ENCODE measurements around the gene WDR44.

The WDR44 gene

DNA sequence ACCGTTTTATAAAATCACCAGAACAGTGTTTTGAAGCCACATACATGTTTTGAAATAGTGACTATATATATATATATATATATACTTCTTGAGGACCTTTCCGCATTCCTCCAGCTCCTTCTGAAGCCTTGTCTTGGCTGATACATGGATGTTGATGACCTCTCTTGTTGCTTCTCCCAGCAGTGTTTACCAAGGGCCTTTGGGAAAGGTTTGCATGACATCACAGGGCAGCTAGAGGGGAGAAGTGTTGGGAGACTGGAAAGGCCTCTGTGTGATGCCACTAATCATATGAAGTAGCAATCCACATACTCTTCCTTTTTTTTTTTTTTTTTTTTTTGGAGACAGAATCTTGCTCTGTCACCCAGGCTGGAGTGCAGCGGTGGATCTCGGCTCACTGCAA, 22.5 kb downstream of the WDR44 start:
- Histone ChIP-seq H3K4me1 (ENCODE audit: control insufficient read depth, low read length) (no peaks in the 10 kb centered on the region), H3K27me3 (ENCODE audit: control insufficient read depth, low read length) (no peaks in the 10 kb centered on the region), H4K20me1 (ENCODE audit: control insufficient read depth, insufficient read depth, low read depth, low read length) (no peaks in the 10 kb centered on the region), H3K9me2 (replicated peaks; ENCODE audit: control insufficient read depth, low read length) (no peaks in the 10 kb centered on the region), H3K27ac (ENCODE audit: low read depth, low read length) (no peak overlapping the region), H3K4me3 (ENCODE audit: low read length) (no peak overlapping the region), H3K4me2 (ENCODE audit: low read length) (no peak overlapping the region), H3K79me2 (ENCODE audit: control insufficient read depth, low read length) (no peaks in the 10 kb centered on the region), H3K9me3 (ENCODE audit: control insufficient read depth, insufficient read depth, low read length) (no peaks in the 10 kb centered on the region), H3F3A (ENCODE audit: control insufficient read depth, insufficient read depth) (no peaks in the 10 kb centered on the region), H3K36me3 (ENCODE audit: control insufficient read depth, low read length) (no peaks in the 10 kb centered on the region)
- TF ChIP-seq EZH2phosphoT487 (IDR thresholded peaks at IDR 0.05; ENCODE audit: borderline replicate concordance, low read length): no peak
- TF ChIP-seq, protein P1, sequence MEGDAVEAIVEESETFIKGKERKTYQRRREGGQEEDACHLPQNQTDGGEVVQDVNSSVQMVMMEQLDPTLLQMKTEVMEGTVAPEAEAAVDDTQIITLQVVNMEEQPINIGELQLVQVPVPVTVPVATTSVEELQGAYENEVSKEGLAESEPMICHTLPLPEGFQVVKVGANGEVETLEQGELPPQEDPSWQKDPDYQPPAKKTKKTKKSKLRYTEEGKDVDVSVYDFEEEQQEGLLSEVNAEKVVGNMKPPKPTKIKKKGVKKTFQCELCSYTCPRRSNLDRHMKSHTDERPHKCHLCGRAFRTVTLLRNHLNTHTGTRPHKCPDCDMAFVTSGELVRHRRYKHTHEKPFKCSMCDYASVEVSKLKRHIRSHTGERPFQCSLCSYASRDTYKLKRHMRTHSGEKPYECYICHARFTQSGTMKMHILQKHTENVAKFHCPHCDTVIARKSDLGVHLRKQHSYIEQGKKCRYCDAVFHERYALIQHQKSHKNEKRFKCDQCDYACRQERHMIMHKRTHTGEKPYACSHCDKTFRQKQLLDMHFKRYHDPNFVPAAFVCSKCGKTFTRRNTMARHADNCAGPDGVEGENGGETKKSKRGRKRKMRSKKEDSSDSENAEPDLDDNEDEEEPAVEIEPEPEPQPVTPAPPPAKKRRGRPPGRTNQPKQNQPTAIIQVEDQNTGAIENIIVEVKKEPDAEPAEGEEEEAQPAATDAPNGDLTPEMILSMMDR (IDR thresholded peaks at IDR 0.05; ENCODE audit: low read depth, low read length, poor library complexity, severe bottlenecking): no peak

DNA sequence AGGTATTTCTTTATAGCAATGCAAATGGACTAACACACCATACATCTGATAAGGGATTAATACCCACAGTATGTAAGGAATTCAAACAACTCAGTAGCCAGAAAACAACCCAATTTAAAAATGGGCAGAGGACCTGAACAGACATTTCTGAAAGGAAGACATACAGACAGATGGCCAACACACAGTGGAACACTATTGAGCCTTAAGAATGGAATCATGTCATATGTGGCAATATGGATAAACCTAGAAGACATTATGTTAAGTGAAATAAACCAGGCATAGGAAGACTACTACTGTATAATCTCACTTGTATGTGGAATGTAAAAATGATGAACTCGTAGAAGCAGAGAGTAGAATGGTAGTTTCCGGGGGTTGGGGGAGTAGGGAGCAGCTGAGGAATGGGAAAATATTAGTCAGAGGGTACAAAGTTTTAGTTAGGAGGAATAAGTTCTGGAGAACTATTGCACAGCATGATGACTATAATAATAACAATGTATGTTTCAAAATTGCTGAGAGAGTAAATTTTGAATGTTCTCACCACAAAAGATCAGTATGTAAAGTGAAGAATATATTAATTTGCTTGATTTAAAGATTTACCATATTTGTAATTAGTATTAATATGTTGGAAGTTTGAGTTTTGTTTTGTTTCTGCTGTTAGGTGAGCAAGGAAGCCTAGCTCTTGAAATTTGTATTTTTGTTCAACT, 25.2 kb downstream of the WDR44 start:
- H3K36me3 ChIP-seq (ENCODE audit: control insufficient read depth, low read length): no peaks in the 10 kb centered on the region
- no peaks in the 10 kb centered on the region for H3K79me2 ChIP-seq (ENCODE audit: control insufficient read depth, low read length)
- no peak overlapping the region for H3K4me3 ChIP-seq (ENCODE audit: low read length)
- no peak overlapping the region for H3K27ac ChIP-seq (ENCODE audit: low read depth, low read length)
- no peaks in the 10 kb centered on the region for H4K20me1 ChIP-seq (ENCODE audit: control insufficient read depth, insufficient read depth, low read depth, low read length)
- TF ChIP-seq, protein P1 (IDR thresholded peaks at IDR 0.05; ENCODE audit: low read depth, low read length, poor library complexity, severe bottlenecking): no peak
- no peak for TF ChIP-seq EZH2phosphoT487 (IDR thresholded peaks at IDR 0.05; ENCODE audit: borderline replicate concordance, low read length)
- H3K9me2 ChIP-seq (replicated peaks; ENCODE audit: control insufficient read depth, low read length): no peaks in the 10 kb centered on the region
- H3F3A ChIP-seq (ENCODE audit: control insufficient read depth, insufficient read depth): no peaks in the 10 kb centered on the region
- H3K9me3 ChIP-seq (ENCODE audit: control insufficient read depth, insufficient read depth, low read length): no peaks in the 10 kb centered on the region
- no peaks in the 10 kb centered on the region for H3K4me1 ChIP-seq (ENCODE audit: control insufficient read depth, low read length)
- H3K4me2 ChIP-seq (ENCODE audit: low read length): no peak overlapping the region
- no peaks in the 10 kb centered on the region for H3K27me3 ChIP-seq (ENCODE audit: control insufficient read depth, low read length)

DNA sequence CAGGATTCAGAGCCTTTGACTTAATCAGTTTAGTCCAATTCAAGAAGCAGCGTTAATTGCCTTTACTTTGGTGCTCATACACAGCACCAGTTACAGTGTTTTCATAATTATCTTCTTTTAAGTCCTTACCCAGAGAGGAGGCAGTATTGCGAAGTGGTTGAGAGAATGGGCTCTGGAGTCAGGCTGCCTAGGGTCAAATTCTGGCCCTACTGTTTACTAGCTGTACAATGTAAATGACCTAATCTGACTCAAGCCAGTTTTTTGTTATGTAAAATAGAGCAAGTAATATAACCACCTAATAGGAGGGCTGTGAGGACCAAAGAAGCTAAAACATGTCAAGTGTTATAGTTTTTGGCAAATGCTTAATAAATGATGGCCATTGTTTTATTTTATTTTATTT, 27.6 kb downstream of the WDR44 start:
- TF ChIP-seq EZH2phosphoT487 (IDR thresholded peaks at IDR 0.05; ENCODE audit: borderline replicate concordance, low read length): no peak
- TF ChIP-seq, protein P1 (IDR thresholded peaks at IDR 0.05; ENCODE audit: low read depth, low read length, poor library complexity, severe bottlenecking): no peak
- Histone ChIP-seq H3K9me2 (replicated peaks; ENCODE audit: control insufficient read depth, low read length) (no peaks in the 10 kb centered on the region), H3F3A (ENCODE audit: control insufficient read depth, insufficient read depth) (no peaks in the 10 kb centered on the region), H3K9me3 (ENCODE audit: control insufficient read depth, insufficient read depth, low read length) (no peaks in the 10 kb centered on the region), H3K4me2 (ENCODE audit: low read length) (no peak overlapping the region), H4K20me1 (ENCODE audit: control insufficient read depth, insufficient read depth, low read depth, low read length) (no peaks in the 10 kb centered on the region), H3K4me1 (ENCODE audit: control insufficient read depth, low read length) (no peaks in the 10 kb centered on the region), H3K36me3 (ENCODE audit: control insufficient read depth, low read length) (no peaks in the 10 kb centered on the region), H3K27ac (ENCODE audit: low read depth, low read length) (no peak overlapping the region), H3K27me3 (ENCODE audit: control insufficient read depth, low read length) (no peaks in the 10 kb centered on the region), H3K4me3 (ENCODE audit: low read length) (no peak overlapping the region), H3K79me2 (ENCODE audit: control insufficient read depth, low read length) (no peaks in the 10 kb centered on the region)

Data from DOHH2 (cell line).